ENCODE measurements around the gene ZKSCAN8. TPM values are rescaled to one million over a fixed set of nuclear protein-coding genes. Genes with fewer than 3 reads are reported as not detected.
A peak's percentile ranks its signal among the peaks of the same experiment; 100 is the strongest.

Gene ZKSCAN8
- total RNA-seq, 2 experiments from 2014 or later, result 16.6 to 22.3 TPM

- peaks cover 17% of the 10 kb centered on the region for H3K36me3 ChIP-seq (ENCODE audit: insufficient read depth, low read length)
- no peaks in the 10 kb centered on the region for H3K9me2 ChIP-seq (ENCODE audit: insufficient read depth, low read length)
- peak overlapping the region; percentile 79; the same call in 1 of the 2 replicates for H2AFZ ChIP-seq (ENCODE audit: low read length)
- ChIA-PET POLR2A (interaction anchor here (0.6 to 8.6 kb wide), 8 partner anchors 10 to 305 kb away, joined by 3 to 64 read pairs (median 9); partner anchors contain the start of genes ZKSCAN4 and ZSCAN16), CTCF (ENCODE audit: unreplicated experiment) (no interaction called here)
- no peak for DNase-seq (ENCODE audit: low spot score)
- no peak for TF ChIP-seq CTCF (conservative IDR thresholded peaks at IDR 0.05; ENCODE audit: low read length)
- no peak for TF ChIP-seq EZH2phosphoT487 (IDR thresholded peaks at IDR 0.05; ENCODE audit: borderline replicate concordance, low read depth, low read length)
- H3K27ac ChIP-seq (ENCODE audit: low read depth, low read length, poor library complexity, severe bottlenecking), result no peak overlapping the region
- peaks cover 4% of the 10 kb centered on the region; the same call in 1 of the 2 replicates for H4K20me1 ChIP-seq (ENCODE audit: insufficient read depth, low read length)
- H3K4me2 ChIP-seq (ENCODE audit: low read length), result peak overlapping the region; percentile 77
- peak overlapping the region; percentile 7 for H3K4me3 ChIP-seq (ENCODE audit: low read depth, low read length, poor library complexity, severe bottlenecking)
- H3K9me3 ChIP-seq (ENCODE audit: low read length), result no peaks in the 10 kb centered on the region
- peaks cover 38% of the 10 kb centered on the region for H3K79me2 ChIP-seq (ENCODE audit: insufficient read depth, low read depth, low read length)
- BruUV-seq (replicated peaks), result no TSS peak
- peaks cover 42% of the 10 kb centered on the region for H3K4me1 ChIP-seq (ENCODE audit: insufficient read depth, low read length, poor library complexity, severe bottlenecking)
- intact Hi-C loops (cut with micrococcal nuclease; ENCODE audit: unreplicated experiment), result loop anchor here (1.0 to 10.0 kb wide), 7 partner anchors 16 to 1924 kb away; partner anchors contain the start of genes POLR1H, PPP1R11, ZKSCAN3 and ZKSCAN4
These were observed 1.1 kb upstream of the ZKSCAN8 start for GRCh38 chr6:28140616-28141015.

GRCh38 chr6:28142446-28142845 is 763 bp downstream of the ZKSCAN8 start:
- Histone ChIP-seq H3K27ac (ENCODE audit: low read depth, low read length, poor library complexity, severe bottlenecking) (peak overlapping the region; percentile 51), H3K9me3 (ENCODE audit: low read length) (no peaks in the 10 kb centered on the region), H3K4me2 (ENCODE audit: low read length) (peak overlapping the region; percentile 77), H3K4me1 (ENCODE audit: insufficient read depth, low read length, poor library complexity, severe bottlenecking) (peaks cover 42% of the 10 kb centered on the region), H3K36me3 (ENCODE audit: insufficient read depth, low read length) (peaks cover 27% of the 10 kb centered on the region), H4K20me1 (ENCODE audit: insufficient read depth, low read length) (peaks cover 4% of the 10 kb centered on the region; the same call in 1 of the 2 replicates), H3K79me2 (ENCODE audit: insufficient read depth, low read depth, low read length) (peaks cover 33% of the 10 kb centered on the region), H2AFZ (ENCODE audit: low read length) (peak overlapping the region; percentile 75; the same call in 1 of the 2 replicates), H3K4me3 (ENCODE audit: low read depth, low read length, poor library complexity, severe bottlenecking) (peak overlapping the region; percentile 89), H3K9me2 (ENCODE audit: insufficient read depth, low read length) (no peaks in the 10 kb centered on the region)
- POLR2A ChIA-PET, result interaction anchor here (1.1 to 8.6 kb wide), 6 partner anchors 9 to 110 kb away, joined by 3 to 64 read pairs (median 11); partner anchors contain the start of genes ZKSCAN4 and ZSCAN16
- BruUV-seq (replicated peaks), result no TSS peak
- DNase-seq (ENCODE audit: low spot score), result no peak
- intact Hi-C loops (cut with micrococcal nuclease; ENCODE audit: unreplicated experiment), result loop anchor here (5.0 to 10.0 kb wide), 2 partner anchors 540 to 1922 kb away; partner anchors contain the start of genes POLR1H and PPP1R11
- CTCF ChIA-PET (ENCODE audit: unreplicated experiment), result no interaction called here
- no peak for TF ChIP-seq CTCF (conservative IDR thresholded peaks at IDR 0.05; ENCODE audit: low read length)
- no peak for TF ChIP-seq EZH2phosphoT487 (IDR thresholded peaks at IDR 0.05; ENCODE audit: borderline replicate concordance, low read depth, low read length)

GRCh38 chr6:28145231-28145630 is 3.5 kb downstream of the ZKSCAN8 start:
- H3K4me1 ChIP-seq (ENCODE audit: insufficient read depth, low read length, poor library complexity, severe bottlenecking), result peaks cover 24% of the 10 kb centered on the region
- no peak overlapping the region for H3K4me2 ChIP-seq (ENCODE audit: low read length)
- H3K27ac ChIP-seq (ENCODE audit: low read depth, low read length, poor library complexity, severe bottlenecking), result no peak overlapping the region
- H3K4me3 ChIP-seq (ENCODE audit: low read depth, low read length, poor library complexity, severe bottlenecking), result no peak overlapping the region
- BruUV-seq (replicated peaks), result no TSS peak
- H3K79me2 ChIP-seq (ENCODE audit: insufficient read depth, low read depth, low read length), result peaks cover 33% of the 10 kb centered on the region
- no peaks in the 10 kb centered on the region for H3K9me3 ChIP-seq (ENCODE audit: low read length)
- intact Hi-C loops (cut with micrococcal nuclease; ENCODE audit: unreplicated experiment), result loop anchor here (10.0 kb wide), 1 partner anchor 1920 kb away; the partner anchor contains the start of genes POLR1H and PPP1R11
- H3K36me3 ChIP-seq (ENCODE audit: insufficient read depth, low read length), result peaks cover 54% of the 10 kb centered on the region
- no peak for DNase-seq (ENCODE audit: low spot score)
- no peak overlapping the region for H2AFZ ChIP-seq (ENCODE audit: low read length)
- H4K20me1 ChIP-seq (ENCODE audit: insufficient read depth, low read length), result peaks cover 4% of the 10 kb centered on the region; the same call in 1 of the 2 replicates
- ChIA-PET POLR2A (no interaction called here), CTCF (ENCODE audit: unreplicated experiment) (no interaction called here)
- no peaks in the 10 kb centered on the region for H3K9me2 ChIP-seq (ENCODE audit: insufficient read depth, low read length)
- no peak for TF ChIP-seq EZH2phosphoT487 (IDR thresholded peaks at IDR 0.05; ENCODE audit: borderline replicate concordance, low read depth, low read length)

Data from OCI-LY7 (cell line).